PC-9 (cell line): Measurements from ENCODE around the gene C1orf21. TPM values are rescaled to one million over a fixed set of nuclear protein-coding genes. Genes with fewer than 3 reads are reported as not detected.

Source experiments
- BruUV-seq: library from RNA; stranded (reverse); fragments of 400-500 nt; replicated peaks from 2 replicates; lab custom pipeline; 2021; lab: Mats Ljungman, UMichigan
- CTCF ChIA-PET: fragments of 300-600 bp; sonication (Branson Sonifier 250); formaldehyde crosslinking; loops from one replicate; lab custom pipeline; 2022; ENCODE audit warnings: antibody characterized with exemption; lab: Charles Lee
- POLR2A ChIA-PET: fragments of 300-600 bp; sonication (Branson Sonifier 250); formaldehyde crosslinking; loops from one replicate; lab custom pipeline; 2022; ENCODE audit warnings: antibody characterized with exemption; ENCODE audit not compliant: unreplicated experiment; lab: Charles Lee
- DNase-seq, 2 experiments: peaks; one replicate each; pipeline versions ENCODE4 v3.0.0 to v3.0.0-alpha.2; 2015 to 2022; ENCODE audit warnings: mixed read lengths in 1 of 2
- H2AFZ ChIP-seq: fragments of 200-600 bp; sonication (generic); 2 replicates; pipeline ENCODE4 v1.8.1; 2017; ENCODE audit warnings: antibody characterized with exemption
- H3F3A ChIP-seq: fragments of 200-600 bp; sonication (generic); 2 replicates; pipeline ENCODE4 v1.8.1; 2017; ENCODE audit warnings: antibody characterized with exemption, mild to moderate bottlenecking, low read depth; ENCODE audit not compliant: insufficient read depth
- H3K27ac ChIP-seq: fragments of 200-600 bp; sonication (generic); 2 replicates; pipeline ENCODE4 v1.6.1; 2016; ENCODE audit warnings: mixed run types
- H3K27me3 ChIP-seq: fragments of 200-600 bp; sonication (generic); 2 replicates; pipeline ENCODE4 v1.6.1; 2016; ENCODE audit warnings: low read depth, mixed run types; ENCODE audit not compliant: insufficient read depth
- H3K36me3 ChIP-seq: fragments of 200-600 bp; sonication (generic); 2 replicates; pipeline ENCODE4 v1.6.1; 2016; ENCODE audit warnings: low read depth, mixed run types
- H3K4me1 ChIP-seq: fragments of 200-600 bp; sonication (generic); replicated peaks from 2 replicates; pipeline ENCODE4 v1.6.1; 2016; ENCODE audit warnings: mixed run types; ENCODE audit not compliant: insufficient read depth
- H3K4me2 ChIP-seq: fragments of 200-600 bp; sonication (generic); 2 replicates; pipeline ENCODE4 v1.6.1; 2017; ENCODE audit warnings: mixed run types
- H3K4me3 ChIP-seq: fragments of 200-600 bp; sonication (generic); 2 replicates; pipeline ENCODE4 v1.6.1; 2016; ENCODE audit warnings: mixed run types
- H3K79me2 ChIP-seq: fragments of 200-600 bp; sonication (generic); 2 replicates; pipeline ENCODE4 v1.6.1; 2017; ENCODE audit warnings: low read depth, mixed run types
- H3K9me2 ChIP-seq: fragments of 200-600 bp; sonication (generic); 2 replicates; pipeline ENCODE4 v1.8.1; 2017; ENCODE audit warnings: mild to moderate bottlenecking; ENCODE audit not compliant: insufficient read depth
- H3K9me3 ChIP-seq: fragments of 200-600 bp; sonication (generic); 2 replicates; pipeline ENCODE4 v1.8.1; 2016; ENCODE audit warnings: low read depth; ENCODE audit not compliant: insufficient read depth
- H4K20me1 ChIP-seq: fragments of 200-600 bp; sonication (generic); 2 replicates; pipeline ENCODE4 v1.8.1; 2017; ENCODE audit not compliant: insufficient read depth
- CTCF ChIP-seq: fragments of 200-600 bp; sonication (generic); conservative IDR thresholded peaks from 2 replicates; pipeline ENCODE4 v1.6.1; 2017; ENCODE audit warnings: mixed run types, antibody characterized with exemption, mild to moderate bottlenecking, moderate library complexity
- EZH2 ChIP-seq: fragments of 200-600 bp; sonication (generic); IDR thresholded peaks from 2 replicates; pipeline ENCODE4 v1.8.0; 2017; ENCODE audit warnings: antibody characterized with exemption, low read depth
- intact Hi-C: fragments of 100-400 bp; cut with micrococcal nuclease; formaldehyde crosslinking; loops from one replicate; pipeline ENCODE4 v1.10.0; 2022; ENCODE audit not compliant: unreplicated experiment
- total RNA-seq: library from RNA; stranded (reverse); gene quantifications from 2 replicates; pipeline ENCODE4 v1.2.3, GENCODE V29; 2021

Gene C1orf21
- total RNA-seq, 1 experiment from 2014 or later, result 13.8 TPM

- no peak overlapping the region for H2AFZ ChIP-seq
- H3K9me2 ChIP-seq, result 0 out of 2 replicates have a peak, but pooled peaks cover 4% of the 10 kb centered on the region
- TF ChIP-seq CTCF (no peak), EZH2 (no peak)
- no TSS peak for BruUV-seq
- ChIA-PET CTCF (no interaction called here), POLR2A (no interaction called here)
- no peak overlapping the region for H3K4me3 ChIP-seq
- H3K79me2 ChIP-seq, result no peaks in the 10 kb centered on the region
- H3K4me2 ChIP-seq, result no peak overlapping the region
- no peak for DNase-seq
- H3F3A ChIP-seq, result no peaks in the 10 kb centered on the region
- no peaks in the 10 kb centered on the region for H3K9me3 ChIP-seq
- H3K4me1 ChIP-seq, result no peaks in the 10 kb centered on the region
- no peak overlapping the region for H3K27ac ChIP-seq
- H4K20me1 ChIP-seq, result no peaks in the 10 kb centered on the region
- intact Hi-C loops, result no loop called here
- H3K36me3 ChIP-seq, result no peaks in the 10 kb centered on the region
- no peaks in the 10 kb centered on the region for H3K27me3 ChIP-seq
These were observed 80.5 kb downstream of the C1orf21 start for GRCh38 chr1:184467295-184467694.

GRCh38 chr1:184469396-184469795 lies 82.6 kb downstream of the C1orf21 start:
- H3K9me3 ChIP-seq, result no peaks in the 10 kb centered on the region; the same call in 1 of the 2 replicates
- no peaks in the 10 kb centered on the region for H3K9me2 ChIP-seq
- H2AFZ ChIP-seq, result no peak overlapping the region
- no peaks in the 10 kb centered on the region for H4K20me1 ChIP-seq
- no peaks in the 10 kb centered on the region for H3K36me3 ChIP-seq
- H3K4me2 ChIP-seq, result no peak overlapping the region
- no peak for DNase-seq
- TF ChIP-seq CTCF, result no peak
- no peak for TF ChIP-seq EZH2
- H3K27ac ChIP-seq, result no peak overlapping the region
- CTCF ChIA-PET, result no interaction called here
- H3K4me1 ChIP-seq, result no peaks in the 10 kb centered on the region
- no peaks in the 10 kb centered on the region for H3K27me3 ChIP-seq
- H3K4me3 ChIP-seq, result no peak overlapping the region
- POLR2A ChIA-PET, result interaction anchor here (0.6 kb wide), 1 partner anchor 576 kb away, joined by 20 read pairs; the partner anchor contains the start of gene RNF2
- H3F3A ChIP-seq, result no peaks in the 10 kb centered on the region
- no peaks in the 10 kb centered on the region for H3K79me2 ChIP-seq
- intact Hi-C loops, result no loop called here
- no TSS peak for BruUV-seq

GRCh38 chr1:184471686-184472085 lies 84.9 kb downstream of the C1orf21 start:
- H3K9me3 ChIP-seq, result no peaks in the 10 kb centered on the region; the same call in 1 of the 2 replicates
- intact Hi-C loops, result no loop called here
- H3K4me3 ChIP-seq, result no peak overlapping the region
- ChIA-PET POLR2A (no interaction called here), CTCF (no interaction called here)
- H4K20me1 ChIP-seq, result no peaks in the 10 kb centered on the region
- no peak overlapping the region for H2AFZ ChIP-seq
- H3K27ac ChIP-seq, result no peak overlapping the region
- TF ChIP-seq EZH2, result no peak
- TF ChIP-seq CTCF, result no peak
- no peak for DNase-seq
- no peaks in the 10 kb centered on the region for H3F3A ChIP-seq
- no peaks in the 10 kb centered on the region for H3K27me3 ChIP-seq
- H3K4me2 ChIP-seq, result no peak overlapping the region
- no peaks in the 10 kb centered on the region for H3K36me3 ChIP-seq
- no peaks in the 10 kb centered on the region for H3K79me2 ChIP-seq
- no TSS peak for BruUV-seq
- H3K4me1 ChIP-seq, result no peaks in the 10 kb centered on the region
- H3K9me2 ChIP-seq, result no peaks in the 10 kb centered on the region; the same call in 1 of the 2 replicates
